ENCODE measurements around the gene ANGPTL4.
"Not testable (repeated sequence)": the region's sequence is repeated elsewhere in the genome, so short reads cannot be mapped to it uniquely, and the experiment has no call there.

The ANGPTL4 gene

GRCh38 chr19:8371011-8371804, 7.3 kb downstream of the ANGPTL4 start:
- no peak overlapping the region for H3K4me3 ChIP-seq (ENCODE audit: low read length)
- no peak for DNase-seq (ENCODE audit: low read depth)
- no peak for TF ChIP-seq CTCF (conservative IDR thresholded peaks at IDR 0.05; ENCODE audit: low read length)

GRCh38 chr19:8373867-8374813, 10.2 kb downstream of the ANGPTL4 start:
- no peak for TF ChIP-seq CTCF (conservative IDR thresholded peaks at IDR 0.05; ENCODE audit: low read length)
- H3K4me3 ChIP-seq (ENCODE audit: low read length) = no peak overlapping the region
- DNase-seq (ENCODE audit: low read depth) = no peak

GRCh38 chr19:8375766-8376165, 11.8 kb downstream of the ANGPTL4 start:
- not testable (repeated sequence) for H3K4me3 ChIP-seq (ENCODE audit: low read length); DNase-seq (ENCODE audit: low read depth)

- not testable (repeated sequence) for DNase-seq (ENCODE audit: low read depth); H3K4me3 ChIP-seq (ENCODE audit: low read length)
These were observed 12.5 kb downstream of the ANGPTL4 start for GRCh38 chr19:8376373-8376974.

- no peak for DNase-seq (ENCODE audit: low read depth)
- no peak overlapping the region for H3K4me3 ChIP-seq (ENCODE audit: low read length)
- no peak for TF ChIP-seq CTCF (conservative IDR thresholded peaks at IDR 0.05; ENCODE audit: low read length)
These were observed 13.6 kb downstream of the ANGPTL4 start for GRCh38 chr19:8377598-8377997.

GRCh38 chr19:8379156-8379891, 15.4 kb downstream of the ANGPTL4 start:
- not testable (repeated sequence) for DNase-seq (ENCODE audit: low read depth); H3K4me3 ChIP-seq (ENCODE audit: low read length)

- not testable (repeated sequence) for DNase-seq (ENCODE audit: low read depth); H3K4me3 ChIP-seq (ENCODE audit: low read length)
These were observed 20.6 kb downstream of the ANGPTL4 start for GRCh38 chr19:8384569-8384968.

GRCh38 chr19:8385103-8385502, 21.1 kb downstream of the ANGPTL4 start:
- not testable (repeated sequence) for DNase-seq (ENCODE audit: low read depth); H3K4me3 ChIP-seq (ENCODE audit: low read length)

- DNase-seq (ENCODE audit: low read depth); H3K4me3 ChIP-seq (ENCODE audit: low read length): not testable (repeated sequence)
These were observed 21.6 kb downstream of the ANGPTL4 start for GRCh38 chr19:8385566-8385965.

GRCh38 chr19:8386419-8386818, 22.5 kb downstream of the ANGPTL4 start:
- H3K4me3 ChIP-seq (ENCODE audit: low read length); DNase-seq (ENCODE audit: low read depth): not testable (repeated sequence)
